Effector memory CD8-positive, alpha-beta T cell (primary cell): ENCODE data around the gene ATOH1.

ENCODE experiments used
- ATAC-seq: fragments of 150-1000 bp; cut with Tn5 transposase; replicated peaks from 2 replicates; pipeline ENCODE4 v1.10.0; 2021; ENCODE audit warnings: mild to moderate bottlenecking, moderate library complexity
- DNase-seq, 3 experiments: peaks; one replicate each; pipeline ENCODE4 v3.0.0; 2021
- H3K27ac Mint-ChIP-seq, 2 donors: one replicate each; pipeline ENCODE4 v1.8.0; 2022; ENCODE audit warnings: mild to moderate bottlenecking in 2 of 2, mixed read lengths in 2 of 2, moderate library complexity in 2 of 2
- H3K27me3 Mint-ChIP-seq, 2 donors: one replicate each; pipeline ENCODE4 v1.8.0; 2022; ENCODE audit warnings: mixed read lengths in 2 of 2
- H3K36me3 Mint-ChIP-seq: one replicate; pipeline ENCODE4 v1.8.0; 2022; ENCODE audit warnings: mild to moderate bottlenecking, moderate library complexity, mixed read lengths; ENCODE audit not compliant: insufficient read depth
- H3K4me1 Mint-ChIP-seq, 2 donors: one replicate each; pipeline ENCODE4 v1.8.0; 2022; ENCODE audit warnings: low read depth in 2 of 2, mixed read lengths in 2 of 2
- H3K4me3 Mint-ChIP-seq, 2 donors: one replicate each; pipeline ENCODE4 v1.8.0; 2022; ENCODE audit warnings: mild to moderate bottlenecking in 2 of 2, mixed read lengths in 2 of 2, moderate library complexity in 2 of 2
- H3K9me3 Mint-ChIP-seq, 2 donors: one replicate each; pipeline ENCODE4 v1.8.0; 2022; ENCODE audit warnings: mixed read lengths in 2 of 2

The ATOH1 gene

GRCh38 chr4:93852680-93853079, 24.1 kb downstream of the ATOH1 start:
- H3K27ac Mint-ChIP-seq = no peak overlapping the region
- no peak for ATAC-seq

DNA sequence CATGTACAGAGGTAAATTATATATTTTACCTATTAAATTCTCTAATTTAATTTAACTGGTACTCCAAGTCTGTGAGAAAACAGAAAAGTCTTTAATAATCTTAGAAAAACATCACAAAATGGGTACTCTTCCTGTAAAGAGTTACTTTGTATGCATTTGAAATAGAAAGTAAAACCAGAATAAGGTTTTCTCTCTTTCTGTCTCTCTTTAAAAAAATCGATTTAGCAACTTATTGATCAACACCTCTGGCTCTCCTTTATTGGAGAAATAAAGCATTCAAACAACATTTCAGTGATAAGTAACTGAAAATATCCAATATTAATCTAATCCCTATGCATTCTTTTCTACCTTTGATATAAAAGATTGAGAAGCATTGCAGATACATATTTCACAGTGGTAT, 27.4 kb downstream of the ATOH1 start:
- H3K27ac Mint-ChIP-seq = no peak overlapping the region
- no peak for DNase-seq

More at GRCh38 chr4:93852680-93853079, 24.1 kb downstream of the ATOH1 start:
- Mint-ChIP-seq H3K9me3 (no peaks in the 10 kb centered on the region), H3K4me3 (no peak overlapping the region), H3K27me3 (no peaks in the 10 kb centered on the region), H3K4me1 (no peaks in the 10 kb centered on the region), H3K36me3 (no peaks in the 10 kb centered on the region)
- DNase-seq = no peak

DNA sequence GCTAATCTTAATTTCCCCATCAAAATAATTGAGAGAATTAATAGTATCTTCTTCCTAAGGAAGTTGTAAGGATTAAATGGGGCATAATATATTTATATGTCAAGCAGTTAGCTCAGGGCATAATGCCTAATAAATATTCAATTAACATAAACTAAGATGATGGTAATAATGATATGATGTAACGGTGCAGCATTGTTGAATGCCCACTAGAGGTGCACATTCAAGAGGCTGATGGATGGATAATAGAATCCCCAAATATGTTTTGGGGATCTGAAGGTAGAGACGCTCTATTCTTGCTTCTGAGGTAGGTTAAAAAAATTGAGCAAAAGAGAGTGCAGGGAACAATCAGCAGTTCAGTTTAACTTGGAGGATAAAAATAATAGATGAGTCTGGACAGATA, 37.1 kb downstream of the ATOH1 start:
- Mint-ChIP-seq H3K4me3 (no peak overlapping the region), H3K36me3 (no peaks in the 10 kb centered on the region), H3K4me1 (no peaks in the 10 kb centered on the region), H3K9me3 (peaks cover 0 to 3% of the 10 kb centered on the region in 2 donors), H3K27ac (no peak overlapping the region), H3K27me3 (no peaks in the 10 kb centered on the region)
- DNase-seq (no peak), ATAC-seq (no peak)

More for the DNA sequence above, 27.4 kb downstream of the ATOH1 start:
- ATAC-seq = no peak
- no peak overlapping the region for H3K4me3 Mint-ChIP-seq
- peaks cover 3 to 9% of the 10 kb centered on the region in 2 donors for H3K9me3 Mint-ChIP-seq
- H3K36me3 Mint-ChIP-seq = no peaks in the 10 kb centered on the region
- no peaks in the 10 kb centered on the region for H3K27me3 Mint-ChIP-seq
- no peaks in the 10 kb centered on the region for H3K4me1 Mint-ChIP-seq

DNA sequence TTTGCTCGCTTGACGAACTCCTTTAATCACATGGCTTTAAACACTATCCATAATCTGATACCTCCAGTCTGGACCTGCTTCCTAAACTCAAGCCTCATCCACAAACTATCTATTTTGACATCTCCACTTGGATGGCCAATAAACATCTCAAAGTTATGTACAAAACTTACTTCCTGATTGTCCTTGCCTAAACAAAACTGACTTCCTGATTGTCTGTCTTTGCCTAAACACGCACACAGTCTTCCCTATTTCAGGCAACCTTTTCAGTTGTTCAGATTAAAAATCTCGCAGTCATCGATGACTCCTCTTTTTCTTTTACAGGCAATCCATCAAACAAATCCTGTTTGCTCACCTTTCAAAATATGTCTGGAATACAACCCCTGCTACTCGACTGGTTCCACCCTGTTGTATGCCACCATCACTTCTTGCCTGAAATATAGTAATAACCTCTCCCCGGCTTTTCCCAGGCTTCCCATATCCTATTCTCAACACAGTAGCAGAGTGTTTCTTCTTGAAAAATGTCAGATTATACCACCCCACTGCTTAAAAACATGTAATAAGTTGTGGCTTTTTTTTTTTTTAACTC, 39.0 kb downstream of the ATOH1 start:
- H3K4me3 Mint-ChIP-seq = no peak overlapping the region
- H3K27ac Mint-ChIP-seq = no peak overlapping the region
- H3K9me3 Mint-ChIP-seq = peaks cover 0 to 6% of the 10 kb centered on the region in 2 donors
- H3K27me3 Mint-ChIP-seq = no peaks in the 10 kb centered on the region
- H3K4me1 Mint-ChIP-seq = no peaks in the 10 kb centered on the region
- DNase-seq = no peak
- H3K36me3 Mint-ChIP-seq = no peaks in the 10 kb centered on the region
- no peak for ATAC-seq

- Mint-ChIP-seq H3K9me3 (peaks cover 0 to 4% of the 10 kb centered on the region in 2 donors), H3K27ac (no peak overlapping the region), H3K4me3 (no peak overlapping the region), H3K27me3 (no peaks in the 10 kb centered on the region), H3K4me1 (no peaks in the 10 kb centered on the region), H3K36me3 (no peaks in the 10 kb centered on the region)
- no peak for ATAC-seq
- no peak for DNase-seq
Observed at GRCh38 chr4:93870876-93871458, 42.4 kb downstream of the ATOH1 start.

DNA sequence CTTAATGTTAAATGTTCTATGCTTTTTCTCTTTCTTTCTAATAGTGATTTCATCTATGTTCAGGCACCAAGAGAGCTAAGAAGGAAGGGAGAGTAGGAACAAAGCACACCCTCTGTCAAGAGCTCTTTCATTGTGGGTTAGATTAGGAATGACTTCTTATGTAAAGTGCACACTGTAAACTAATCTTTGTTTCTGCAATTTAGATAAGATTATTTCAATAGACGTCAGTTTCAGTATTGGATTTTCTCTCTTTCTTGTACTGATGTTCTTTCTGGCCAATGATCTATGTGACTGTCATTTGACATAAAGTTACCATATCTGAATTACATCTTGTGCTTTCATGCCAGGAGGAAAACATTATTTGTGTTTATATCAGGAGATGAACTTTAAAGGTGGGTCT, 48.2 kb downstream of the ATOH1 start:
- Mint-ChIP-seq H3K9me3 (peaks cover 0 to 4% of the 10 kb centered on the region in 2 donors), H3K27me3 (no peaks in the 10 kb centered on the region), H3K4me1 (no peaks in the 10 kb centered on the region), H3K36me3 (no peaks in the 10 kb centered on the region), H3K4me3 (no peak overlapping the region), H3K27ac (no peak overlapping the region)
- ATAC-seq = no peak
- no peak for DNase-seq

DNA sequence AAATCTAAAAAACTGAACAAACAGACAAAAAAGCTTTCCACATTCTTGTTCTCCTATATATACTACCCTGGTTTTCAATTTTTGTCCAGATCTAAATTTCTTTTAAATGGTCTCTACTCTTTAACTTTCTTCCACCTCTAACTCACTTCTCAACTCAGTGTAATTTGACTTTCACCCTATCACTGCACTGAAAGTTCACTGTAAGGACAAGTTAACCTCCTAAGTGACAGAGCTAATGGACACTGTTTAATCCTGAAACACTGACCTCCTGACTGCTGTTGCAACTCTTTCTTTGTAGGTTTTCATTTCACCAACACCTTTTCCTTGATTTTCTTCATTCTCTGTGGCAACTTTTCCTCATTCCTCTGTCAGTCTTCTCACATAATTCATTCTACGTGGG, 50.0 kb downstream of the ATOH1 start:
- Mint-ChIP-seq H3K9me3 (peaks cover 0 to 2% of the 10 kb centered on the region in 2 donors), H3K4me3 (no peak overlapping the region), H3K36me3 (no peaks in the 10 kb centered on the region), H3K27me3 (no peaks in the 10 kb centered on the region), H3K27ac (no peak overlapping the region), H3K4me1 (no peaks in the 10 kb centered on the region)
- ATAC-seq = no peak
- DNase-seq = no peak

DNA sequence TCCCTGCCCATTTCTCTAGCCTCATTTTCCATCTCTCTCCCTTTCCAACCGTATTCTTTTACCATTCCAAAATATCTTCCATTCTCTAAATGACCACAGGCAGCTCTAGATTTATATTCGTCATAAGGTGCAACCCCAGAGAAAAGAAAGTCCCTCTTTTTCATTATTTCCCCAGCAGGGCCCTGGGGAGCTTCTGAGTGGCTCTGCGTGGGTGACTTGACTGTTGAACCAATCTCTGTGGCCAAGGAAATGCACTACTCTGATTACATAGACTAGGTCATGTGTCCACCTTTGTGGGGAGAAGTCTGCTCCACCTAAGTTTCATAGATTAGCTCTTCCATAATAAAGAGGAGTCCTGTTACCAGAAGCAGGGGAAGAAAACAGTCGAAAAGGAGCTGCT, 51.4 kb downstream of the ATOH1 start:
- no peak for ATAC-seq
- H3K9me3 Mint-ChIP-seq = peaks cover 0 to 2% of the 10 kb centered on the region in 2 donors

More for the DNA sequence above, 51.4 kb downstream of the ATOH1 start:
- no peaks in the 10 kb centered on the region for H3K36me3 Mint-ChIP-seq
- H3K4me3 Mint-ChIP-seq = no peak overlapping the region
- H3K27me3 Mint-ChIP-seq = no peaks in the 10 kb centered on the region
- H3K27ac Mint-ChIP-seq = no peak overlapping the region
- no peak for DNase-seq
- H3K4me1 Mint-ChIP-seq = no peaks in the 10 kb centered on the region
